Measurements from ENCODE around the gene GATB.

GATB gene

GRCh38 chr4:151692821-151693673 lies 67.8 kb downstream of the GATB start:
- no peak for DNase-seq

- no peak for DNase-seq
Measured at GRCh38 chr4:151692443-151692782, 68.4 kb downstream of the GATB start.

GRCh38 chr4:151691639-151692442 lies 69.0 kb downstream of the GATB start:
- no peak for DNase-seq

GRCh38 chr4:151690876-151691275 lies 69.9 kb downstream of the GATB start:
- no peak for DNase-seq

DNA sequence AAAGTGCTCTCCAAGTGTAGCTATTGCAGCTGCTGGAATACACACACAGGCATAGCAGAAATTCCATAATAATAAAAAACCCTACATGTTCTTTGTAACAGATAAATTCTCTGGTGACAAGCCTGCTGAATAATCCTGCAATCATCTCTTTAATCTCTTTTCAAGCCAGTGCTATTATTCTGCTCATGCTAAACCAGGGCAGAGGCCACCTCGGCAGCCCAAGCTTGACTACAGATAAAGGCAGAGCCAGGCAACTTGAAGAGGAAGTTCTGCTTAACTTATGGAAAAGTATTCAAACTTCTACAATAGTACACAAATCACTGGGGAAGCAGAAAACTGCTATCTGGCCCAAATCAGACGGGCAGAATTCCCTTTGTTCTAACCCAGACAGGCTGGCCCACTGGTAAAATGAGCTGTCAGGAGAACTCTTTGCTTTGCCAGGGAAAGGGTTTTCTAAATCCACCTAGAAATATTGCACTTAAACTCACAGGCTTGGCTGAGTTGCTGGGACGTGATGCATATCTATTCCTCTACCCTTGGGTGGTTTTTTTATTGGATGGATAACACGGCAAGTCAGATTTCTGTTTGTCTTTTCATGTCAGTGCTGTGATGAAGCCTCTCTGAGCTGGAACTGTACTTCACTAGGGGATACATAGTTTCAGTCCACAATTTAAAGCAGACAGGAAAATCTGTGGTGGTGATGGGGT lies 70.5 kb downstream of the GATB start:
- DNase-seq = no peak

DNA sequence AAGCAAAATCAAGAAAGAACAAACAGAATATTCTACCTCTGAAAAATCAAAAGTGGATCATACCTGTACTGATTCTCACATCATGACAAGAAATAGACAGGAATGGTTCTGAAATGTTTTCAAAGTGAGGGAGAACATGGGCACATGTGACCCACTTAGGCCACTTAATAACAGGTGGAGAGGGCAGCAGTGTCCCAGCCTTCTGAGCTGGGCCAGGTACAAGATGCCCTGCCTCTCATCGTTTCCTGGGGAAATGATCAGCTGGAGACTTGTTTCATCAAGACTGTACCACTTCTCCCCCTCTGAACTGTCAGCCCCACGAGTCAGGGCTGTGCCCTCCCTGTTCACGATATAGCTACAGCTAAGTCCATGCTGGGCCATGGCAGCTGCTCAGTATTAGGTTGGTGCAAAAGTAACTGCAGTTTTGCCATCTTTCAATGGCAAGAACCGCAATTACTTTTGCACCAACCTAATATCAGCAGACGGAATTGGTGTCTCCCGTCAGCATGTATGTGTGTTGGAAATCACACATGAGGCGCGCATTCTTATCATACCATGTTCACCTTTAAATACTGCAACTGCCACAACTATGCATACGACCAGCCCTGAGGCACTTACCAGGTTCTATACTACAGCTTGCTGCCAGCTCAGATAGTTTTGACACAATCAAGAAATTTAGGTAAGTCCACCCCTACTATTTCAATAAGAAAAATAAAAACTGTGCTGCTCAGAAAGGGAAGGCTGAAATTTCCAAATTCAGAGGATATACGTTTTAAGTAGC lies 71.4 kb downstream of the GATB start:
- no peak for DNase-seq

DNA sequence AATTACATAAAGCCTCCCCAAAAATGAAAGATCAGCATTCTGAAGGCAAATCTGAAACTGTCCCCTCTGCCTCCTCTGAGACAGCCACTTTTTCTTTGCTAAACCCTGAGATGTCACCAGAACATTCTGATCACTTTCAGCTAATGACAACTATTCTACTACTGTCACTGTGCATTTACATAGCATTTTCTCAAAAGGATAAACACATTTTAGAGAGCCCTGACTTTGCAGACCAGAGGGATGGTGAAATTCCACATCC lies 72.1 kb downstream of the GATB start:
- DNase-seq = no peak

GRCh38 chr4:151688003-151688784 lies 72.6 kb downstream of the GATB start:
- no peak for DNase-seq

DNA sequence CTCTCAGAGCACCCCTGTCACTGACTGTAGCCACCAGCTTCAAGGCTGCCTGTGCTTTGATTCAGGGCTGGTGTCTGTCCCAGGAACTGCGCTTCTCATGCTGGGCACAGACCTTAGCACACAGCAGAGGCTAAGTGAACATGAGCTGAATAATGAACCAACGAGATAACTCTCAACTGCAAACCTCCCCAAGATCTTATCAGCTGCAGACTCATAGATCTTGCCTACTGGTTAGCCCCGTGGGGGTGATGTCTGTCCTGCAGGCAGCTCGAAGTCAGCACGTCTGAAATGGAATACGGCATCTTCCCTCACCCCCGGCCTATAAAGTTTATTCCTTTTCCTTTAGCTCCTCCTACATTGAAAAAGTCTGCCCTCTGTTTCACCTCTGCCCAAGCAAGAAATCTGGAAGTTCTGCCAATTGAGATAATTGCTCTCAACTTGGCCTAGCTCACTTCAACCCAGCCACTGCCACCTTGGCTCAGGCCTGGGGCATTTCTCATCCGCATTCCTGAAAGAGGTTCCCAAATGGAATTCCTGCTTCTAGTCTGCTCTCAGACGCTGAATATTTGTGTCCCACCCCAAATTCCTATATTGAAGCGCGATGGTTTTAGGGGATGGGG lies 73.7 kb downstream of the GATB start:
- DNase-seq = no peak

DNA sequence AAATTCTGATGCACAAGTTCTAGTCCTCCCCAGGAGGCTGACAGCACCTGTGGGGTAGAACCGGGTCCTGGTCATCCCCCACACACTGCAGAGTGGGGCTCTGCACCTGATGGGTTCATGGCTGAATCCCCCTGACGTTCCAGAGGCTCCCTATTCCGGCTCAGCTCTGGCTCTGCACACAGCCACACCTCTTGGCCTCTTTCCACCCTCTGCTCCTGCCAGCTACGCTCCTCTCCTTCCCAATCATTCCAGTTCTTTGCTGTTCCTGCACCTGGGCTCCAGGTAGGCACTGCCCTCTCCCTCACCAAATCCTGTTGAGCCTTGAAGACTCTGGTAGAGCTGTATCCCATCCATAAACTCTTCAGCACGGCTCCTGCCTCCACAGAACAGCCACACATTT lies 75.5 kb downstream of the GATB start:
- no peak for DNase-seq

DNA sequence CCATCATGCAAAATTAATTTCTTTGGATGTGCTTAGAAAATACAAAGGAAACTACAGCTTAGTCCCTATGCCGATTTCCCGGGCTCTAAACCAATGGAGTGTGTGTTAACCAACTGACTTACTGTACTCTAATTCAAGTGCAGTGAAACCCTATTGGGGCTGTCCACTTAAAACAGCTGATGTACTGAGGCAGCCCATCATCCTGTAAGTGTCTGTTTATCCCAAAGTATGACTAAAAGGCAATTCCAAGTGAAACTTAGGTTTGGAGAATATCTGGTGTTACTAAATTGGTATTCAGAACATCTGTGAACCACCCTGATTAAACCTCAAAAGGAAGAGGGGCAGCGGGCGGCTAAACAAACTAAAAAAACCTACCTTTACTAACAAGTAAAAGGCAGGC lies 79.7 kb downstream of the GATB start:
- no peak for DNase-seq

DNA sequence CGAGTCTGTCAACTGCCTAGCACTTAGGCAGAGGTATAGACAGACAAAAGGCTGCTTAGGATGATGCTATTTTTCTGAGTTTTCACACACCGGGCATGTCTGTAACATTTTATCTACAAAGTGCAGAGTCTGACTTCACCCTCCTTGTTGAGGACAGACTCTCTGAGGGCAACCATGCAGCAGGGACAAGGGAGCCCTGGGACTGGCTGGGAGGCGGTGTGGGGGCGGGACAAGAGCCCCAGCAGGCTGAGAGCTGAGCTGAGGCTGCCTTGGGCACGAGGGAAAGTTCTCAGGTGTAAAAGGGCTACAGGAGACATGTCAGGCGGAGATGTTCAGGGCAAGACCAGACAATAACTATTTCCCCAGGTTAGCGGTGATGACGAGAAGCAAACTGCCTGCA lies 81.6 kb downstream of the GATB start:
- no peak for DNase-seq

GRCh38 chr4:151678048-151678872 lies 82.5 kb downstream of the GATB start:
- no peak for DNase-seq

GRCh38 chr4:151677193-151677592 lies 83.6 kb downstream of the GATB start:
- DNase-seq = no peak

DNA sequence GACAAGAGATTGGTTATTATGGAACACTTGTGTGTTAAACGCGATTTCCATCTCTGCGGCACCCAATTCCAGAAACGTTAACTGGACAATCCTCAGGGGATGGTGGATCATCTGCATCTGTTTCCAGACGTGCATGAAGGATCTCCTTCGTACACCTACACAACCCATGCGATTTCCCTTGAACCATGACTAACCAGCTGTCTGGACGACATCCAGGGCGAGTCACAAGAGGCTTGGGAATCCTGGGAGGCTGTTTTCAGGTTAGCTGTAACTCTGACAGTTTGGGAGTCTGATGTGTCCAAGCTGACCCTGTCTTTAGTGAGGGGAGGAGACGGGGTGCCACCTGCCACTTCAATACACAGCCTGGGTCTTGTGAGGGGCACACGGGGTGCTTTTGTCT lies 84.5 kb downstream of the GATB start:
- DNase-seq = peak; percentile 33

DNA sequence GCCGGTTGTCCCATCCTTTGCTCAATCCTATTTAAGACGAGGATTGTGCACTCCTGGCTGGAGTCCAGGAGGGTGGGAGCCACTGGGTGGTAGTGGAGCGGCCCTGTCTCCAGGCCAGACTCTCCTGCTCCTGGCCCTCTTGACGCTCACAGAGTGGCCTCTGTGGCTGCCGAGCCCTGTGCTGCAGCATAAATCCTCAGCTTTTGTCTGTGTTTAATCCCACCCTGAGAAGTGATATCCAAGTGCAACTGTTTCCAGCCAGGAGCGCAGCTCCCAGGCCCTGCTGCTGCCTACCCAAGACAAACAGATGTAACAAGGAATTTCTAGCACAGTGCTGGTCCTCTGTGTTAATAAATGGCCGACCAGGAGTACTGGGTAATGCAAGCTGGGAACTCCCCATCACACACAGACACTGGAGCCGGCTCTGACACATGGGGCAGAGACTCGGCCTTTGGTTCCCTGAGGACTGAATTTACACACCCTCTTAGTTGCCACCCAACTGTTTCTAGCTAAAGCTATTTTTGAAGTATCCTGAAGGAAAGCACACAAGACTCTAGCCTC lies 85.3 kb downstream of the GATB start:
- no peak for DNase-seq

DNA sequence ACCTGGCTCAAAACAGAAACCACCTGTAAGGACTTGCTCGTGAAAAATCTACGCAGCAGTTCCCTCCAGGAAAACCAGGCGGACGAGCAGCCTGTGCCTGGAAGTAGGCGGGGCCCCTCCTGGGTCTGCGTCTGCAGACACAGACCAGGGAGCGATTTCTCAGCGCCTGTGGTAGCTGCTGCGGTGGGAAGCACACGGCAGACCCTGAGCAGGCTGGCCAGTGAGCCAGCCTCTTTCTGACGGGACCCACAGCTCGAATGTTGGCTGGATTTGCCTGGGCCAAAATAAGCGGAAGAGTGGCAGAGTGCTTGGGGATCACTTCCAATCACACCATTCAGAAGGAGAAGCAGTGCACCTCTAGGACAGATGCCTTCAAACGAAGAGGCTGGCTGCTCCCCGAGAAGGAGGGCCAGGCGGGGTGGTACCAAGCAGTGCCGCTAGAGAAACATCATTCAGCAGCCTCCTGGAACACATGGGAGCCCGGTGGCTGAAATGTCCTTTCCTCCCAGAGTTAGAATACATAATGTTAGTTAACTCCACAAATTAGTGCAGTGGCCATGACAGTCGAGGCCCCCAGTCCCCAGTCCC lies 85.9 kb downstream of the GATB start:
- DNase-seq = peak; percentile 57

- no peak for DNase-seq
Measured at GRCh38 chr4:151673908-151674520, 86.8 kb downstream of the GATB start.

GRCh38 chr4:151672996-151673395 lies 87.8 kb downstream of the GATB start:
- DNase-seq = no peak
